Mucosa of descending colon (tissue), 3 donors: ENCODE measurements around the gene C2orf92. TPM values are rescaled to one million over a fixed set of nuclear protein-coding genes. Genes with fewer than 3 reads are reported as not detected.

Source experiments
- ATAC-seq: fragments of 200-7000 bp; cut with Tn5 transposase; one replicate; pipeline ENCODE4 v1.9.1; 2020; ENCODE audit warnings: mild to moderate bottlenecking, moderate library complexity
- DNase-seq, 3 donors: peaks; one replicate each; pipeline ENCODE4 v3.0.0-alpha.2; 2020
- H3K36me3 ChIP-seq: fragments of 200-600 bp; one replicate; pipeline ENCODE4 v1.8.0; 2021; ENCODE audit warnings: low read depth, mild to moderate bottlenecking
- H3K4me1 ChIP-seq: fragments of 200-600 bp; one replicate; pipeline ENCODE4 v1.8.0; 2021; ENCODE audit warnings: low read depth, mild to moderate bottlenecking
- H3K4me3 ChIP-seq: fragments of 200-600 bp; one replicate; pipeline ENCODE4 v1.8.0; 2021; ENCODE audit warnings: mild to moderate bottlenecking
- H3K9me3 ChIP-seq: fragments of 200-600 bp; one replicate; pipeline ENCODE4 v1.8.0; 2021; ENCODE audit warnings: mild to moderate bottlenecking
- intact Hi-C, 2 donors: fragments of 100-400 bp; cut with DNase I in 1 of 2; cut with micrococcal nuclease in 1 of 2; formaldehyde crosslinking; loops; one replicate each; pipeline versions ENCODE4 v1.11.0 to v1.11.1; 2022; cut with DNase I, micrococcal nuclease
- total RNA-seq, 3 donors: library from RNA; stranded (reverse); fragmentation: NEBNext Ultra II Directional in 2 of 3; extraction: Animal tissue kit (Norgen Biotek cat#: 25700) in 2 of 3; gene quantifications; one replicate each; pipeline versions ENCODE4 v1.2.1 to v1.2.4, GENCODE V29; 2021 to 2023
- TF ChIP-seq, protein P1 (sequence below): fragments of 200-600 bp; IDR thresholded peaks from one replicate; pipeline ENCODE4 v1.8.0; 2022; ENCODE audit warnings: antibody characterized with exemption, mild to moderate bottlenecking
- donor health status: DM: no; HTN: no; CAD: no; lungs with moderate emphysema.
- donor health status: DM: no; HTN: no; CAD: no.
- donor health status: DM: no; HTN: yes; CAD: no.

The C2orf92 gene
- total RNA-seq, 3 donors from 2014 or later, result 8.7 to 12.5 (median 11.7) TPM

DNA sequence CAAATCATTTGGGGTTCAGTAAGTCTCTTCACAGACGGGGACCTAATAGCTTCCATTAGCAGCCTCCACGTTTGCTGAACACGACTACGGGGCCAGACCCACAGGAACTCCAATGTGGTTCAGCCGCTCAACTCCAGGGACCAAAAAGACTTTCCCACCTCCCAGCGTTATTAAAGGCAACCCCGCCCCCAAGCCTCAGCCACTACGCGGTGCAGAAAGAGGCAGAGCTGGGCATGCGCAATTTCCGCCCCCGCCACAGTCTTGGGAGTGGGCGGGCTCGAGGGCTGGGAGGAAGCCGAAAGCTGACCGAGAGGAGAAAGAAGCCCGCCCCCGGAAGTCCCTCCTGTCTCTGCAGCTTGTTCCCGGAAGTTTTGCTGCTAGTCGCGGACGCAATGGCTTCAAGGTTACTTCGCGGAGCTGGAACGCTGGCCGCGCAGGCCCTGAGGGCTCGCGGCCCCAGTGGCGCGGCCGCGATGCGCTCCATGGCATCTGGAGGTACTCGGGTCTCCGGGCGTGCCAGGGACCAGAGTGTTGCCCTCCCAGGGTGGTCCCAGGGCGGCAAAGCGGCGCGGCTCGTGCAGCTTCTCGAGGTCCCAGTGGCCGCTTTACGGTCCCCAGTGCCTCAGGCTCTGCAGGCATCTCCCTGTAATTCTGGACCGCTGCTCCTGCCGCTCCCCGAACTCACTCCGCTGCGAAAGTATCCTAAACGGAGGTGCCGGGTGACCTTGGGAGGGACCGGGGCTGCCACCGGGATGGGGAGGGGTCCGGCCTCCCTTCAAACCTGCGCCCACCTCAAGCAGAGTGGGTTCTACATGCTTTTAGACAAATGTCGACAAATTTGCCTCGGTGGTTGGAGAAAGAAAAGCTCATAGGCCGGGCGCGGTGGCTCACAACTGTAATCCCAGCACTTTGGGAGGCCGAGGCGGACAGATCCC lies 23.6 kb upstream of the C2orf92 start, which contains the start of gene COX5B:
COX5B (plus strand) TSS at position 368 of the 935 bp plus-strand sequence; CDS start at position 393, 25 bp downstream.
- H3K9me3 ChIP-seq, result no peaks in the 10 kb centered on the region
- intact Hi-C loops, result no loop called here
- H3K4me1 ChIP-seq, result peaks cover 30% of the 10 kb centered on the region
- ATAC-seq (peak; percentile 97), DNase-seq (peak; percentile 99)
- H3K36me3 ChIP-seq, result no peaks in the 10 kb centered on the region
- H3K4me3 ChIP-seq, result peak within 1 kb of the TSS; percentile 92
- TF ChIP-seq, protein P1, sequence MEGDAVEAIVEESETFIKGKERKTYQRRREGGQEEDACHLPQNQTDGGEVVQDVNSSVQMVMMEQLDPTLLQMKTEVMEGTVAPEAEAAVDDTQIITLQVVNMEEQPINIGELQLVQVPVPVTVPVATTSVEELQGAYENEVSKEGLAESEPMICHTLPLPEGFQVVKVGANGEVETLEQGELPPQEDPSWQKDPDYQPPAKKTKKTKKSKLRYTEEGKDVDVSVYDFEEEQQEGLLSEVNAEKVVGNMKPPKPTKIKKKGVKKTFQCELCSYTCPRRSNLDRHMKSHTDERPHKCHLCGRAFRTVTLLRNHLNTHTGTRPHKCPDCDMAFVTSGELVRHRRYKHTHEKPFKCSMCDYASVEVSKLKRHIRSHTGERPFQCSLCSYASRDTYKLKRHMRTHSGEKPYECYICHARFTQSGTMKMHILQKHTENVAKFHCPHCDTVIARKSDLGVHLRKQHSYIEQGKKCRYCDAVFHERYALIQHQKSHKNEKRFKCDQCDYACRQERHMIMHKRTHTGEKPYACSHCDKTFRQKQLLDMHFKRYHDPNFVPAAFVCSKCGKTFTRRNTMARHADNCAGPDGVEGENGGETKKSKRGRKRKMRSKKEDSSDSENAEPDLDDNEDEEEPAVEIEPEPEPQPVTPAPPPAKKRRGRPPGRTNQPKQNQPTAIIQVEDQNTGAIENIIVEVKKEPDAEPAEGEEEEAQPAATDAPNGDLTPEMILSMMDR, result no peak

DNA sequence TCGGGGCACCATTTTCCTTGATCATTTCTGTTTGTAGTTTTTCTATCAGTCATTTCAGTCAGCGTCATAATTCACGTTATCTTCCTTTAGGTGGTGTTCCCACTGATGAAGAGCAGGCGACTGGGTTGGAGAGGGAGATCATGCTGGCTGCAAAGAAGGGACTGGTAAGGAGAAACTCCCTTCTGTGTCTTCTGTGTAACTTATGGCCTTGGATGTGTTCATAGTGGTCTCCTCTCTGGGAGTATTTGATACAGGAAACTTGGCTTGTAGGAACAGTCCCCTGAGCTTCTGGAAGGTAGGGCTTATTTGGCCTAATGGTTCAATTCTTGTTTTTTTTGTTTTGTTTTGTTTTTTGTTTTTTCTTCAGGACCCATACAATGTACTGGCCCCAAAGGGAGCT lies 22.5 kb upstream of the C2orf92 start:
- TF ChIP-seq, protein P1, result no peak
- intact Hi-C loops, result no loop called here
- Histone ChIP-seq H3K9me3 (no peaks in the 10 kb centered on the region), H3K4me1 (peaks cover 30% of the 10 kb centered on the region), H3K4me3 (peak overlapping the region; percentile 92), H3K36me3 (no peaks in the 10 kb centered on the region)
- DNase-seq (no peak), ATAC-seq (no peak)

DNA sequence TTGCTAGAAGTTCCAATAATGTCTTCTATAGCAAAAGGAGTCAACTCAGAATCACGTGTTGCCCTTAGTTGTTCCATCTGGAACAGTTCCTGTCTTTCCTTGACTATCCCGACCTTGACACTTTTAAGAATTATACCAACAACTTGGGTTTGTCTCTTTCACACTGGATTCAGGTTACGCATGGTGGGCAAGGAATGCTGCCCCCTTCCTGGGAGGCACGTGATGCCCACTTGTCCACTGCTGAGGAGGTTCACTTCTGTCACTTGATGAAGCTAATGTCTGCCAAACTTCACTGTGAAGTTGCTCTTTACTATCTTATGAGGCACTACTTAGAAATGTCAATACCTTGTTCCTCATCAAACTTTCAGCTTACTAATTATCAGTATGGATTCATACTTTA lies 18.4 kb upstream of the C2orf92 start:
- Histone ChIP-seq H3K4me3 (no peak overlapping the region), H3K9me3 (no peaks in the 10 kb centered on the region), H3K4me1 (peaks cover 30% of the 10 kb centered on the region), H3K36me3 (no peaks in the 10 kb centered on the region)
- no peak for DNase-seq
- TF ChIP-seq, protein P1, result no peak
- ATAC-seq, result no peak
- intact Hi-C loops, result no loop called here

DNA sequence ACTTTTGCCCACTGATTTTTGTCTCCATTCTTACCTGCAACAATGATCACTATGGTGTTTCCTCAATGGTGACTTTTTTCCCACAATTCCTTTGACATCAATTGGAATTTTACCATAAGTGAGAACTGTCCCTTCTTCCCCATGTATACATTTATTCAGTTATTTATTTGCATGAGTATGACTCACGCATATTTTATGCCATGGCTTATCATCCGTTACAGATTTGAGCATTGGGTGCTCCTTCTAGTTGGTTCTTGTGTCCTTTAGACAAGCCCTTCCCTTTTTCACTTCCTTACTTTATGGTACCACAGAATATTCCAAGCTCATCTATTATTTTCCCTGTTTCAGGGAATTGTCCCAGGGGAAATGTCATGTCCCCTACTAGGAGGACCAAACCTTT lies 16.0 kb upstream of the C2orf92 start:
- Histone ChIP-seq H3K4me1 (peaks cover 12% of the 10 kb centered on the region), H3K36me3 (no peaks in the 10 kb centered on the region), H3K4me3 (no peak overlapping the region), H3K9me3 (no peaks in the 10 kb centered on the region)
- TF ChIP-seq, protein P1, result no peak
- DNase-seq (no peak), ATAC-seq (no peak)
- intact Hi-C loops, result no loop called here

DNA sequence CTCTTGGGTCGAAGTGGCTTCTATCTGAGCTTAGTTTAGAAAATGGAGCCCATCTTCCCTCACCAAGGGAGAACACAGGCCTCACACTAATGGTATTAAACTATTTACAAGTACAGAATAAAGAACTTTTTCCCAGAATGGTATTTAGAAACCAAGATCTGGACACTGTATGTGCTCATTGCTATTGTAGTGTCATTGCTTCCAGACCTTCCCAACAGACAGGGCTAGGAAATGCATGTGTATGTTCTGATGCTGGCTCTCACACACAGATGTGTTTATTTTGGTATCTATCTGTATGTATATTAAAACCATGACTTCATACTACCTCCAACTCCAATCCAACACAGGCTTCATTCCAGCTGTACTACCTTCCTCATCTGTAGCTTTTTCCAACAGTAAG lies 15.6 kb upstream of the C2orf92 start:
- no peak for ATAC-seq
- intact Hi-C loops, result no loop called here
- no peak overlapping the region for H3K4me3 ChIP-seq
- TF ChIP-seq, protein P1, result no peak
- peaks cover 8% of the 10 kb centered on the region for H3K4me1 ChIP-seq
- no peaks in the 10 kb centered on the region for H3K36me3 ChIP-seq
- DNase-seq, result no peak
- no peaks in the 10 kb centered on the region for H3K9me3 ChIP-seq
